Measurements from ENCODE around the gene SSB. TPM values are rescaled to one million over a fixed set of nuclear protein-coding genes. Genes with fewer than 3 reads are reported as not detected.
"Not testable (repeated sequence)": the region's sequence is repeated elsewhere in the genome, so short reads cannot be mapped to it uniquely, and the experiment has no call there.

SSB gene
- total RNA-seq, 1 experiment from 2014 or later: 113 TPM

GRCh38 chr2:169756342-169756741 is 42.3 kb upstream of the SSB start:
- no peaks in the 10 kb centered on the region for H3K9me3 Mint-ChIP-seq (ENCODE audit: unreplicated experiment)
- no peak overlapping the region for H3K27ac Mint-ChIP-seq (ENCODE audit: low read depth, unreplicated experiment)
- H3K4me3 Mint-ChIP-seq (ENCODE audit: unreplicated experiment): no peak overlapping the region
- intact Hi-C loops (cut with micrococcal nuclease): no loop called here
- ChIA-PET CTCF (interaction anchor here (0.9 kb wide), 1 partner anchor 9 kb away, joined by 3 read pairs; no protein-coding TSS in a partner anchor), POLR2A (no interaction called here)
- no peak for TF ChIP-seq CTCF (IDR thresholded peaks at IDR 0.05; ENCODE audit: unreplicated experiment)
- no peaks in the 10 kb centered on the region for H3K27me3 Mint-ChIP-seq (ENCODE audit: insufficient read depth, unreplicated experiment)
- no TSS peak for BruUV-seq (replicated peaks)
- no peak for DNase-seq (ENCODE audit: unreplicated experiment)
- H3K4me1 Mint-ChIP-seq (ENCODE audit: insufficient read depth, unreplicated experiment): no peaks in the 10 kb centered on the region
- no peaks in the 10 kb centered on the region for H3K36me3 Mint-ChIP-seq (ENCODE audit: insufficient read depth, unreplicated experiment)

DNA sequence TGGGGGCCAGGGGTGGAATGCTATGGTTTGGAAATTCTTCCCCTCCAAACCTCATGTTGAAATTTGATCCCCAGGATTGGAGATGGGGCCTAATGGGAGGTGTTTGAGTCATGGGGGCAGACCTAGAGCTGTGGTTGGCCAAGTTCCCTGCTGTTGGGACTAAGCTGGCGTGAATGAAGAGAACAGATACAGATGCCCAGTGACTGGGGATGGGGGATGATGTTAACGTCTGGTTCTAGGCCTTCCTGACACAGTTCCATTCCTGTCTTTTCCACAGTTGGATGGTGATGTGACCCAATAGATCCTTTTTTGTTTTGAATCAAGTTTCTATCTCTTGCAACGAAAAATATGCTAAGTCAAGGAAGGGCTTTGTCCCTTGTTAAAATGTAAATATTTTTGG is 41.3 kb upstream of the SSB start:
- intact Hi-C loops (cut with micrococcal nuclease): no loop called here
- Mint-ChIP-seq H3K4me3 (ENCODE audit: unreplicated experiment) (no peak overlapping the region), H3K27me3 (ENCODE audit: insufficient read depth, unreplicated experiment) (no peaks in the 10 kb centered on the region), H3K9me3 (ENCODE audit: unreplicated experiment) (no peaks in the 10 kb centered on the region), H3K27ac (ENCODE audit: low read depth, unreplicated experiment) (no peak overlapping the region), H3K36me3 (ENCODE audit: insufficient read depth, unreplicated experiment) (no peaks in the 10 kb centered on the region), H3K4me1 (ENCODE audit: insufficient read depth, unreplicated experiment) (no peaks in the 10 kb centered on the region)
- ChIA-PET POLR2A (interaction anchor here (0.6 kb wide), 2 partner anchors 11 to 53 kb away, joined by 3 read pairs; no protein-coding TSS in a partner anchor), CTCF (interaction anchor here (0.6 kb wide), 1 partner anchor 22 kb away, joined by 3 read pairs; no protein-coding TSS in a partner anchor)
- TF ChIP-seq CTCF (IDR thresholded peaks at IDR 0.05; ENCODE audit: unreplicated experiment): no peak
- no peak for DNase-seq (ENCODE audit: unreplicated experiment)
- BruUV-seq (replicated peaks): no TSS peak

GRCh38 chr2:169757778-169758177 is 40.9 kb upstream of the SSB start:
- no peak overlapping the region for H3K4me3 Mint-ChIP-seq (ENCODE audit: unreplicated experiment)
- POLR2A ChIA-PET: interaction anchor here (0.6 kb wide), 1 partner anchor 12 kb away, joined by 3 read pairs; no protein-coding TSS in a partner anchor
- H3K36me3 Mint-ChIP-seq (ENCODE audit: insufficient read depth, unreplicated experiment): no peaks in the 10 kb centered on the region
- H3K9me3 Mint-ChIP-seq (ENCODE audit: unreplicated experiment): no peaks in the 10 kb centered on the region
- no peak overlapping the region for H3K27ac Mint-ChIP-seq (ENCODE audit: low read depth, unreplicated experiment)
- no peak for TF ChIP-seq CTCF (IDR thresholded peaks at IDR 0.05; ENCODE audit: unreplicated experiment)
- no TSS peak for BruUV-seq (replicated peaks)
- H3K4me1 Mint-ChIP-seq (ENCODE audit: insufficient read depth, unreplicated experiment): no peaks in the 10 kb centered on the region
- intact Hi-C loops (cut with micrococcal nuclease): no loop called here
- CTCF ChIA-PET: no interaction called here
- DNase-seq (ENCODE audit: unreplicated experiment): no peak
- H3K27me3 Mint-ChIP-seq (ENCODE audit: insufficient read depth, unreplicated experiment): no peaks in the 10 kb centered on the region

GRCh38 chr2:169759987-169760386 is 38.7 kb upstream of the SSB start:
- Mint-ChIP-seq H3K36me3 (ENCODE audit: insufficient read depth, unreplicated experiment) (no peaks in the 10 kb centered on the region), H3K9me3 (ENCODE audit: unreplicated experiment) (no peaks in the 10 kb centered on the region), H3K27me3 (ENCODE audit: insufficient read depth, unreplicated experiment) (no peaks in the 10 kb centered on the region), H3K4me1 (ENCODE audit: insufficient read depth, unreplicated experiment) (no peaks in the 10 kb centered on the region), H3K27ac (ENCODE audit: low read depth, unreplicated experiment) (no peak overlapping the region), H3K4me3 (ENCODE audit: unreplicated experiment) (no peak overlapping the region)
- CTCF ChIA-PET: interaction anchor here (4.0 kb wide), 1 partner anchor 308 kb away, joined by 18 read pairs; no protein-coding TSS in a partner anchor
- no peak for DNase-seq (ENCODE audit: unreplicated experiment)
- intact Hi-C loops (cut with micrococcal nuclease): no loop called here
- POLR2A ChIA-PET: no interaction called here
- BruUV-seq (replicated peaks): no TSS peak
- TF ChIP-seq CTCF (IDR thresholded peaks at IDR 0.05; ENCODE audit: unreplicated experiment): no peak

GRCh38 chr2:169760798-169761197 is 37.9 kb upstream of the SSB start:
- intact Hi-C loops (cut with micrococcal nuclease); DNase-seq (ENCODE audit: unreplicated experiment); H3K27me3 Mint-ChIP-seq (ENCODE audit: insufficient read depth, unreplicated experiment); H3K4me1 Mint-ChIP-seq (ENCODE audit: insufficient read depth, unreplicated experiment); H3K27ac Mint-ChIP-seq (ENCODE audit: low read depth, unreplicated experiment); BruUV-seq (replicated peaks); H3K36me3 Mint-ChIP-seq (ENCODE audit: insufficient read depth, unreplicated experiment); H3K9me3 Mint-ChIP-seq (ENCODE audit: unreplicated experiment); POLR2A ChIA-PET; H3K4me3 Mint-ChIP-seq (ENCODE audit: unreplicated experiment): not testable (repeated sequence)
- CTCF ChIA-PET: interaction anchor here (1.0 to 4.0 kb wide), 2 partner anchors 15 to 309 kb away, joined by 3 to 18 read pairs; no protein-coding TSS in a partner anchor

Measured in MCF 10A (cell line).